DND-41 (cell line): ENCODE measurements around the gene KCNJ6.
A peak's percentile ranks its signal among the peaks of the same experiment; 100 is the strongest.

ENCODE experiments used
- ATAC-seq: fragments of 200-7000 bp; cut with Tn5 transposase; 3 replicates; pipeline ENCODE4 v1.9.1; 2021; ENCODE audit warnings: low read depth; ENCODE audit not compliant: insufficient read depth
- DNase-seq: peaks from one replicate; pipeline ENCODE4 v3.0.0-alpha.2; 2020
- H2AFZ ChIP-seq: 2 replicates; pipeline ENCODE4 v1.6.0; 2012; ENCODE audit warnings: low read depth, low read length
- H3K27ac ChIP-seq: 2 replicates; pipeline ENCODE4 v1.5.1; 2012; ENCODE audit warnings: low read length, inconsistent platforms
- H3K27me3 ChIP-seq: fragments of 200-600 bp; sonication (generic); 2 replicates; pipeline ENCODE4 v1.6.0; 2012; ENCODE audit warnings: low read length, mild to moderate bottlenecking, inconsistent platforms; ENCODE audit not compliant: insufficient read depth, poor library complexity
- H3K36me3 ChIP-seq: 2 replicates; pipeline ENCODE4 v1.5.1; 2012; ENCODE audit warnings: low read length, inconsistent platforms; ENCODE audit not compliant: insufficient read depth
- H3K4me1 ChIP-seq: 2 replicates; pipeline ENCODE4 v1.5.1; 2012; ENCODE audit warnings: mild to moderate bottlenecking, low read length; ENCODE audit not compliant: insufficient read depth
- H3K4me2 ChIP-seq: 2 replicates; pipeline ENCODE4 v1.6.0; 2012; ENCODE audit warnings: mild to moderate bottlenecking, moderate library complexity, low read length, inconsistent platforms; ENCODE audit not compliant: insufficient read depth
- H3K4me3 ChIP-seq, 2 experiments: fragments of 200-600 bp in 1 of 2; shearing (Covaris generic) in 1 of 2; 2 replicates each; pipeline ENCODE4 v1.5.1; 2012 to 2016; ENCODE audit warnings: inconsistent platforms in 2 of 2, low read length in 2 of 2, mild to moderate bottlenecking in 2 of 2, low read depth in 1 of 2, moderate library complexity in 1 of 2
- H3K79me2 ChIP-seq: 2 replicates; pipeline ENCODE4 v1.6.0; 2012; ENCODE audit warnings: low read length, inconsistent platforms; ENCODE audit not compliant: insufficient read depth
- H3K9ac ChIP-seq: 2 replicates; pipeline ENCODE4 v1.6.0; 2012; ENCODE audit warnings: low read depth, mild to moderate bottlenecking, inconsistent platforms, low read length, moderate library complexity
- H3K9me3 ChIP-seq: 2 replicates; pipeline ENCODE4 v1.5.1; 2012; ENCODE audit warnings: low read length, moderate library complexity, mild to moderate bottlenecking, inconsistent platforms; ENCODE audit not compliant: insufficient read depth, severe bottlenecking
- H4K20me1 ChIP-seq: 2 replicates; pipeline ENCODE4 v1.6.0; 2012; ENCODE audit warnings: low read length; ENCODE audit not compliant: insufficient read depth
- CTCF ChIP-seq: IDR thresholded peaks from 2 replicates; pipeline ENCODE4 v1.5.1; 2012; ENCODE audit warnings: borderline replicate concordance, low read length, moderate library complexity, mild to moderate bottlenecking; ENCODE audit not compliant: poor library complexity, severe bottlenecking; ENCODE audit errors: extremely low read depth
- EZH2 ChIP-seq: IDR thresholded peaks from 3 replicates; pipeline ENCODE4 v1.6.1; 2012; ENCODE audit warnings: borderline replicate concordance, low read depth, mild to moderate bottlenecking, moderate library complexity, low read length, inconsistent platforms; ENCODE audit not compliant: severe bottlenecking

Gene KCNJ6

GRCh38 chr21:37704751-37705150, 211.5 kb downstream of the KCNJ6 start:
- DNase-seq (no peak), ATAC-seq (no peak)
- H3K4me2 ChIP-seq = no peak overlapping the region
- no peak overlapping the region for H3K4me3 ChIP-seq
- H3K9me3 ChIP-seq = no peaks in the 10 kb centered on the region
- no peak overlapping the region for H3K9ac ChIP-seq
- H2AFZ ChIP-seq = no peak overlapping the region
- no peaks in the 10 kb centered on the region for H4K20me1 ChIP-seq
- H3K79me2 ChIP-seq = no peaks in the 10 kb centered on the region
- no peaks in the 10 kb centered on the region for H3K36me3 ChIP-seq
- H3K4me1 ChIP-seq = no peaks in the 10 kb centered on the region
- H3K27me3 ChIP-seq = peaks cover 4% of the 10 kb centered on the region
- no peak overlapping the region for H3K27ac ChIP-seq
- no peak for TF ChIP-seq CTCF
- TF ChIP-seq EZH2 = no peak

- TF ChIP-seq CTCF = no peak
- TF ChIP-seq EZH2 = no peak
- Histone ChIP-seq H3K27me3 (peaks cover 4% of the 10 kb centered on the region), H3K27ac (no peak overlapping the region), H3K9ac (no peak overlapping the region), H3K79me2 (no peaks in the 10 kb centered on the region), H2AFZ (no peak overlapping the region), H3K36me3 (no peaks in the 10 kb centered on the region), H3K9me3 (no peaks in the 10 kb centered on the region), H3K4me3 (no peak overlapping the region), H3K4me1 (no peaks in the 10 kb centered on the region), H4K20me1 (no peaks in the 10 kb centered on the region), H3K4me2 (no peak overlapping the region)
- no peak for ATAC-seq
- no peak for DNase-seq
These were observed 214.0 kb downstream of the KCNJ6 start for GRCh38 chr21:37702241-37702640.

- Histone ChIP-seq H4K20me1 (no peaks in the 10 kb centered on the region), H3K27ac (no peak overlapping the region), H3K9ac (no peak overlapping the region), H2AFZ (no peak overlapping the region), H3K27me3 (no peaks in the 10 kb centered on the region), H3K9me3 (no peaks in the 10 kb centered on the region), H3K36me3 (no peaks in the 10 kb centered on the region), H3K79me2 (no peaks in the 10 kb centered on the region), H3K4me3 (no peak overlapping the region), H3K4me1 (no peaks in the 10 kb centered on the region), H3K4me2 (no peak overlapping the region)
- DNase-seq (peak; percentile 30), ATAC-seq (peak; percentile 91)
- TF ChIP-seq CTCF = peak; percentile 84
- TF ChIP-seq EZH2 = no peak
These were observed 215.5 kb downstream of the KCNJ6 start for GRCh38 chr21:37700641-37701202.
